SIG-M5 treated with dmso at 0.1 percent for 504 hours (cell line): ENCODE results near the gene PITPNM3.

Source experiments
- DNase-seq: peaks from one replicate; lab custom pipeline; 2025; ENCODE audit not compliant: unreplicated experiment; lab: John Stamatoyannopoulos, UW

PITPNM3 gene

GRCh38 chr17:6480303-6480675 lies 76.1 kb downstream of the PITPNM3 start:
- no peak for DNase-seq

- DNase-seq = no peak
Observed at GRCh38 chr17:6479622-6480302, 76.6 kb downstream of the PITPNM3 start.

GRCh38 chr17:6478486-6478885 lies 77.9 kb downstream of the PITPNM3 start:
- DNase-seq = no peak

GRCh38 chr17:6477831-6478383 lies 78.4 kb downstream of the PITPNM3 start:
- DNase-seq = no peak

- no peak for DNase-seq
Observed at GRCh38 chr17:6476810-6477179, 79.6 kb downstream of the PITPNM3 start.

- DNase-seq = no peak
Observed at GRCh38 chr17:6476076-6476809, 80.1 kb downstream of the PITPNM3 start.

- DNase-seq = no peak
Observed at GRCh38 chr17:6475411-6475810, 80.9 kb downstream of the PITPNM3 start.

GRCh38 chr17:6474906-6475305 lies 81.4 kb downstream of the PITPNM3 start:
- DNase-seq = no peak

- DNase-seq = no peak
Observed at GRCh38 chr17:6474376-6474775, 82.0 kb downstream of the PITPNM3 start.

- DNase-seq = peak; percentile 25
Observed at GRCh38 chr17:6473128-6473767, 83.1 kb downstream of the PITPNM3 start.

GRCh38 chr17:6472517-6472916 lies 83.8 kb downstream of the PITPNM3 start:
- DNase-seq = no peak

- DNase-seq = no peak
Observed at GRCh38 chr17:6471531-6472465, 84.6 kb downstream of the PITPNM3 start.

GRCh38 chr17:6470751-6471521 lies 85.4 kb downstream of the PITPNM3 start:
- DNase-seq = no peak

GRCh38 chr17:6470146-6470718 lies 86.1 kb downstream of the PITPNM3 start:
- DNase-seq = no peak

- DNase-seq = no peak
Observed at GRCh38 chr17:6468051-6468790, 88.1 kb downstream of the PITPNM3 start.

- no peak for DNase-seq
Observed at GRCh38 chr17:6467567-6467966, 88.8 kb downstream of the PITPNM3 start.

GRCh38 chr17:6465206-6466003 lies 91.0 kb downstream of the PITPNM3 start:
- no peak for DNase-seq

GRCh38 chr17:6464446-6465041 lies 91.8 kb downstream of the PITPNM3 start:
- no peak for DNase-seq
